ENCODE measurements around the gene TTC24.

GRCh38 chr1:156594190-156594589, 14.7 kb downstream of the TTC24 start:
- TF ChIP-seq CTCF (IDR thresholded peaks at IDR 0.05; ENCODE audit: poor library complexity, severe bottlenecking) (no peak), POLR2AphosphoS5 (IDR thresholded peaks at IDR 0.05) (peak; percentile 10), TAF1 (IDR thresholded peaks at IDR 0.05; ENCODE audit: low read depth) (no peak), MXI1 (conservative IDR thresholded peaks at IDR 0.05; ENCODE audit: poor library complexity, severe bottlenecking) (no peak), EZH2 (IDR thresholded peaks at IDR 0.05; ENCODE audit: borderline replicate concordance, insufficient read depth, low read length, poor library complexity, severe bottlenecking) (no peak), EP300 (conservative IDR thresholded peaks at IDR 0.05; ENCODE audit: poor library complexity, severe bottlenecking) (peak; percentile 37), REST (IDR thresholded peaks at IDR 0.05; ENCODE audit: borderline replicate concordance) (peak; percentile 98)

Measured in neural cell (in vitro differentiated cells).